ENCODE measurements around the gene MBD6.

Gene MBD6

GRCh38 chr12:57522011-57522886 lies at the start of gene MBD6:
Gene MBD6, plus strand, starts transcription at chr12:57522824. Its CDS starts 1,480 bp downstream, at chr12:57524304.
- peak; percentile 31; the same call in 1 of the 2 replicates for TF ChIP-seq L3MBTL2 (conservative IDR thresholded peaks at IDR 0.05)
- no peak for TF ChIP-seq BHLHE40 (IDR thresholded peaks at IDR 0.05; ENCODE audit: borderline replicate concordance)
- ChIA-PET POLR2A (no interaction called here), CTCF (no interaction called here)
- DNase-seq (ENCODE audit: extremely low spot score) = peak; percentile 92

- TF ChIP-seq PKNOX1 (IDR thresholded peaks at IDR 0.05) (no peak), ELF4 (IDR thresholded peaks at IDR 0.05) (no peak), L3MBTL2 (conservative IDR thresholded peaks at IDR 0.05) (no peak), FOXM1 (IDR thresholded peaks at IDR 0.05; ENCODE audit: borderline replicate concordance) (no peak), ARNT (IDR thresholded peaks at IDR 0.05) (no peak), LEF1 (IDR thresholded peaks at IDR 0.05; ENCODE audit: borderline replicate concordance) (no peak), CTBP1 (IDR thresholded peaks at IDR 0.05; ENCODE audit: borderline replicate concordance) (no peak), ZNF384 (IDR thresholded peaks at IDR 0.05) (no peak), BHLHE40 (IDR thresholded peaks at IDR 0.05; ENCODE audit: borderline replicate concordance) (no peak), TARDBP (IDR thresholded peaks at IDR 0.05) (no peak), HDGF (IDR thresholded peaks at IDR 0.05; ENCODE audit: borderline replicate concordance) (no peak), FOXA1 (IDR thresholded peaks at IDR 0.05) (no peak), FOXK2 (IDR thresholded peaks at IDR 0.05) (no peak)
- no peak for DNase-seq (ENCODE audit: extremely low spot score)
- POLR2A ChIA-PET = no interaction called here
- CTCF ChIA-PET = interaction anchor here (2.7 kb wide), 1 partner anchor 14 kb away, joined by 9 read pairs; the partner anchor contains the start of gene GLI1
Measured at GRCh38 chr12:57473392-57473791, 49.2 kb upstream of the MBD6 start.

GRCh38 chr12:57473886-57474285 lies 48.7 kb upstream of the MBD6 start:
- DNase-seq (ENCODE audit: extremely low spot score) = no peak
- CTCF ChIA-PET = interaction anchor here (2.7 kb wide), 1 partner anchor 15 kb away, joined by 9 read pairs; the partner anchor contains the start of gene GLI1
- POLR2A ChIA-PET = interaction anchor here (1.2 kb wide), 1 partner anchor 12 kb away, joined by 4 read pairs; no protein-coding TSS in a partner anchor
- no peak for TF ChIP-seq ZNF384 (IDR thresholded peaks at IDR 0.05)
- TF ChIP-seq L3MBTL2 (conservative IDR thresholded peaks at IDR 0.05) = no peak
- TF ChIP-seq SP1 (IDR thresholded peaks at IDR 0.05) = no peak
- TF ChIP-seq LEF1 (IDR thresholded peaks at IDR 0.05; ENCODE audit: borderline replicate concordance) = no peak
- TF ChIP-seq FOXK2 (IDR thresholded peaks at IDR 0.05) = no peak
- no peak for TF ChIP-seq PKNOX1 (IDR thresholded peaks at IDR 0.05)
- TF ChIP-seq FOXA1 (IDR thresholded peaks at IDR 0.05) = no peak
- no peak for TF ChIP-seq NFRKB (IDR thresholded peaks at IDR 0.05)
- TF ChIP-seq FOXM1 (IDR thresholded peaks at IDR 0.05; ENCODE audit: borderline replicate concordance) = no peak
- TF ChIP-seq ELF4 (IDR thresholded peaks at IDR 0.05) = no peak
- no peak for TF ChIP-seq ARNT (IDR thresholded peaks at IDR 0.05)

GRCh38 chr12:57474430-57474829 lies 48.2 kb upstream of the MBD6 start:
- POLR2A ChIA-PET = interaction anchor here (1.2 to 1.3 kb wide), 2 partner anchors 11 to 16 kb away, joined by 4 to 7 read pairs; no protein-coding TSS in a partner anchor
- no peak for TF ChIP-seq FOXA1 (IDR thresholded peaks at IDR 0.05)
- TF ChIP-seq HDGF (IDR thresholded peaks at IDR 0.05; ENCODE audit: borderline replicate concordance) = no peak
- TF ChIP-seq SUZ12 (IDR thresholded peaks at IDR 0.05) = no peak
- TF ChIP-seq CTBP1 (IDR thresholded peaks at IDR 0.05; ENCODE audit: borderline replicate concordance) = no peak
- CTCF ChIA-PET = interaction anchor here (2.7 kb wide), 1 partner anchor 15 kb away, joined by 9 read pairs; the partner anchor contains the start of gene GLI1
- DNase-seq (ENCODE audit: extremely low spot score) = no peak

- TF ChIP-seq SUZ12 (IDR thresholded peaks at IDR 0.05) (no peak), ELF4 (IDR thresholded peaks at IDR 0.05) (no peak), PKNOX1 (IDR thresholded peaks at IDR 0.05) (no peak), BHLHE40 (IDR thresholded peaks at IDR 0.05; ENCODE audit: borderline replicate concordance) (no peak)
- ChIA-PET POLR2A (interaction anchor here (1.2 to 1.3 kb wide), 2 partner anchors 11 to 16 kb away, joined by 4 to 7 read pairs; no protein-coding TSS in a partner anchor), CTCF (interaction anchor here (2.7 kb wide), 1 partner anchor 16 kb away, joined by 9 read pairs; the partner anchor contains the start of gene GLI1)
- no peak for DNase-seq (ENCODE audit: extremely low spot score)
Measured at GRCh38 chr12:57474862-57475261, 47.8 kb upstream of the MBD6 start.

GRCh38 chr12:57475271-57476161 lies 47.1 kb upstream of the MBD6 start:
- no peak for DNase-seq (ENCODE audit: extremely low spot score)
- ChIA-PET CTCF (interaction anchor here (2.7 kb wide), 1 partner anchor 16 kb away, joined by 9 read pairs; the partner anchor contains the start of gene GLI1), POLR2A (interaction anchor here (1.2 to 1.3 kb wide), 2 partner anchors 10 to 17 kb away, joined by 4 to 7 read pairs; no protein-coding TSS in a partner anchor)
- TF ChIP-seq L3MBTL2 (conservative IDR thresholded peaks at IDR 0.05) = no peak

All from HEK293T (cell line).